ENCODE results near the gene MAP2K7.
A peak's percentile ranks its signal among the peaks of the same experiment; 100 is the strongest.

MAP2K7 gene

GRCh38 chr19:7925171-7925851 lies 21.6 kb downstream of the MAP2K7 start:
- TF ChIP-seq EP300 (IDR thresholded peaks at IDR 0.05; ENCODE audit: borderline replicate concordance) = no peak
- TF ChIP-seq REST (IDR thresholded peaks at IDR 0.05; ENCODE audit: low read depth) = no peak
- peak; percentile 99 for TF ChIP-seq MAX (IDR thresholded peaks at IDR 0.05)
- peak; percentile 58; the same call in 1 of the 2 replicates for TF ChIP-seq EGR1 (IDR thresholded peaks at IDR 0.05)
- TF ChIP-seq ZBTB7A (IDR thresholded peaks at IDR 0.05; ENCODE audit: low read depth) = peak; percentile 99
- TF ChIP-seq RAD21 (IDR thresholded peaks at IDR 0.05; ENCODE audit: low read depth) = peak; percentile 58

DNA sequence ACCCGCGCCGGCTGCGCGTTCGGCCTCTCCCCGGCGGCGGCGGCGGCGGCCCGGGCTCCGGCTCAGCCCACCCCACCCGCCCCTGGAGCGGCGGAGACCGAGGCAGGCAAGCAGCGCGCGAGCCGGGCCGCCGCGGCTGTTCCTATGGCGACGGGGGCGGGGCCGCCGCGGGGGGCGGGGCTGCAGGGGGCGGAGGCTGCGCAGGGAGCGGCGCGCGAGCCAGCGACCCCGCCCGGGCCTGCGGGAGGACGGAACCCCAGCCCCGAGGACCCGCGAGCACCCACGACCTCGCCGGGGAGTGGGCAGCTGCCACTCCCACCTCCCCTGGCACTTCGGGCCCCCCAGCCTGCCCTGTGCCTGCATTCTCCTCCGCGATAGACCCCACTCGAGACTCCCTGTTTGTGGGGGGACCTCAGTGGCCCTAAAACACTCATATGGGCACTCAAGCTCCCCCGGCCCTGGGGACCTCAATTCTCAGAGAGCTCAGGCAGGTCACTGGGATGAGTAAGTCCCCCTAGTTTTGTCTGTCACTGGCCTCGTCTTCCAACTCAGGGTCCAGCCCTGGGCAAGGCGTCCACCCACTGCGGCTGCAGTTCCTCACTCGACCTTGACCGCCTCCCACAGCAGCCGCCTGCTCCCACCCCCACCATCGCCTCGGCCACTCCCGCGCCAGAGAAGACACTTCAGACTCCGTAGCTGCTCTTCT lies 22.5 kb downstream of the MAP2K7 start, which contains the start of gene CTXN1:
TSS of gene CTXN1 (minus strand) at position 115 of the 706 bp plus-strand sequence. CDS start 597 bp downstream, outside the sequence.
- TF ChIP-seq TCF12 (IDR thresholded peaks at IDR 0.05; ENCODE audit: low read depth) = 0 out of 2 replicates have a peak, but pooled peaks have one; percentile 13
- TF ChIP-seq MAX (IDR thresholded peaks at IDR 0.05) = 0 out of 2 replicates have a peak, but pooled peaks have one; percentile 18
- TF ChIP-seq ZBTB7A (IDR thresholded peaks at IDR 0.05; ENCODE audit: low read depth) = no peak

GRCh38 chr19:7926727-7927604 lies 23.3 kb downstream of the MAP2K7 start:
- no peak for TF ChIP-seq NFIC (IDR thresholded peaks at IDR 0.05)
- no peak for TF ChIP-seq YY1 (IDR thresholded peaks at IDR 0.05; ENCODE audit: low read depth)
- no peak for TF ChIP-seq CEBPB (IDR thresholded peaks at IDR 0.05)
- no peak for TF ChIP-seq TEAD4 (IDR thresholded peaks at IDR 0.05)
- TF ChIP-seq MAX (IDR thresholded peaks at IDR 0.05) = no peak
- no peak for TF ChIP-seq RAD21 (IDR thresholded peaks at IDR 0.05; ENCODE audit: low read depth)
- no peak for TF ChIP-seq REST (IDR thresholded peaks at IDR 0.05; ENCODE audit: low read depth)
- TF ChIP-seq USF1 (IDR thresholded peaks at IDR 0.05) = no peak
- TF ChIP-seq EP300 (IDR thresholded peaks at IDR 0.05; ENCODE audit: borderline replicate concordance) = no peak
- TF ChIP-seq TAF1 (IDR thresholded peaks at IDR 0.05; ENCODE audit: low read depth) = no peak
- no peak for TF ChIP-seq FOXM1 (IDR thresholded peaks at IDR 0.05; ENCODE audit: borderline replicate concordance, low read depth)
- no peak for TF ChIP-seq EGR1 (IDR thresholded peaks at IDR 0.05)
- TF ChIP-seq ZBTB7A (IDR thresholded peaks at IDR 0.05; ENCODE audit: low read depth) = no peak
- no peak for TF ChIP-seq TCF12 (IDR thresholded peaks at IDR 0.05; ENCODE audit: low read depth)

DNA sequence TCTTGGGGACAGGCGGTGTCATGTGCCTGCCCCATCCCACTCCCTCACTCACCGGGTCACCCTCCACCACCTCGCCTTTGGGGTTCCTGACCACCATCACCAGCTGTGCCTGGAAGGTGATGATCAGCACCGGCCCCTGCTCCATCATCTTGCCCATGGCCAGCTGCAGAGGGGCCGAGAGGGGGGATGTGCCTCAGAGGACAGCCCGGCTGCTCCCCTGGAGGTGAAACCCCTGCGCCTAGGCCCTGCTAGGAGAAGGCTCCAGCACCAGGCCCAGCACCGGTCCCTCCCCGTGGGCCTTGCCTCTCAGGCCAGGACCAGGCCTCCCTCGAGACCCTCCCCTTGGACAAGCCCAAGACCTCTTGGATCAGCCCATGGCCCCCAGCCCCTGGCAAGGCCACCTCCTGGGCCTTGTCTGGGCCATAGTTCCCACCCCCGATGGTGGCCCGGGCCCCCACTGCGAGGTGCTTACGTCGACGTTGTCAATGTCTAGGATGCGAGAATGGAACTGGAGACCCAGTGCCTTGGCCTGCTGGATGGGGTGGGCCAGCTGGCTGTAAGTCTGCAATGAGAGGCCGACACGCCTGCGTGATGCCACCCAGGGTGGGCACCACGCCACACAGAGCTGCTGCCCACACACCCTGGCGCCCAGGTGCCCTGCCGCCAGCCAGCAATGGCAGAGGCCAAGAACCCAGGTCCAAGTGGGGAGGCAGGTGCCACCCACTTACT lies 24.1 kb downstream of the MAP2K7 start:
- no peak for TF ChIP-seq TCF12 (IDR thresholded peaks at IDR 0.05; ENCODE audit: low read depth)
- TF ChIP-seq TEAD4 (IDR thresholded peaks at IDR 0.05) = no peak
- TF ChIP-seq CREB1 (IDR thresholded peaks at IDR 0.05; ENCODE audit: low read depth) = no peak
- TF ChIP-seq TAF1 (IDR thresholded peaks at IDR 0.05; ENCODE audit: low read depth) = no peak
- TF ChIP-seq RAD21 (IDR thresholded peaks at IDR 0.05; ENCODE audit: low read depth) = no peak
- no peak for TF ChIP-seq YY1 (IDR thresholded peaks at IDR 0.05; ENCODE audit: low read depth)
- TF ChIP-seq MAX (IDR thresholded peaks at IDR 0.05) = no peak

DNA sequence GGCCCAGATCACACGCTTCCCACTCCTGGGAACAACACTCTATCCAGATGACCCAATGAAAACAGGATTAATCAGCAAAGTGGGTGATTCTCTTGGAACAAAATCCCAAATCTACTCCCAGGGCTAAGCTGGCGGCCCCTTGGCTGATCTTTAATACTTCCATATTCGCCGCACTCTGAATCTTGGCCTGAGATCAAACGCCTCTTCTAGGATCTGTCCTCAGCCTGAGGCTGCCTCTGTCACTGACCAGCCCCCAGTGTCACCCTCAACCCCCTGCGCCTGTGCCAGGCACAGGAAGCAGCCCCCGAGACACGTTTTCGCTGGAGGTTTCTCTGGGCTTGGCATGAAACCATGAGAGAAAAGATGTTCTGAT lies 24.6 kb downstream of the MAP2K7 start:
- TF ChIP-seq CEBPB (IDR thresholded peaks at IDR 0.05) (no peak), NFIC (IDR thresholded peaks at IDR 0.05) (no peak), RAD21 (IDR thresholded peaks at IDR 0.05; ENCODE audit: low read depth) (no peak), TCF12 (IDR thresholded peaks at IDR 0.05; ENCODE audit: low read depth) (no peak), YY1 (IDR thresholded peaks at IDR 0.05; ENCODE audit: low read depth) (no peak), REST (IDR thresholded peaks at IDR 0.05; ENCODE audit: low read depth) (no peak), EP300 (IDR thresholded peaks at IDR 0.05; ENCODE audit: borderline replicate concordance) (no peak), EGR1 (IDR thresholded peaks at IDR 0.05) (no peak), ZBTB7A (IDR thresholded peaks at IDR 0.05; ENCODE audit: low read depth) (no peak), MAX (IDR thresholded peaks at IDR 0.05) (no peak), CREB1 (IDR thresholded peaks at IDR 0.05; ENCODE audit: low read depth) (no peak), TEAD4 (IDR thresholded peaks at IDR 0.05) (no peak), TAF1 (IDR thresholded peaks at IDR 0.05; ENCODE audit: low read depth) (no peak), FOXM1 (IDR thresholded peaks at IDR 0.05; ENCODE audit: borderline replicate concordance, low read depth) (no peak), USF1 (IDR thresholded peaks at IDR 0.05) (no peak)

Data from Ishikawa (cell line).